K562 (cell line): ENCODE data around the gene PEX11B. TPM values are rescaled to one million over a fixed set of nuclear protein-coding genes. Genes with fewer than 3 reads are reported as not detected.
A peak's percentile ranks its signal among the peaks of the same experiment; 100 is the strongest.

Source experiments
- DDX20 ChIP-seq: fragments of 450-650 bp; IDR thresholded peaks from 2 replicates; pipeline ENCODE4 v1.6.1; 2016; ENCODE audit warnings: missing genetic modification characterization, low read depth, mild to moderate bottlenecking, missing compliant biosample characterization, moderate library complexity
- DPF2 ChIP-seq: fragments of 450-650 bp; IDR thresholded peaks from 2 replicates; pipeline ENCODE4 v1.6.1; 2016
- ELF1 ChIP-seq: fragments of 200-800 bp; sonication (Bioruptor generic); IDR thresholded peaks from 2 replicates; pipeline ENCODE4 v1.6.1; 2016; ENCODE audit warnings: missing genetic modification characterization, missing compliant biosample characterization
- ELF2 ChIP-seq: fragments of 250-450 bp; sonication (Bioruptor Pico); IDR thresholded peaks from 2 replicates; pipeline ENCODE4 v1.5.0; 2021; ENCODE audit warnings: mild to moderate bottlenecking
- JUND ChIP-seq, 2 experiments: IDR thresholded peaks; 2 replicates in 1 of 2; 3 replicates in 1 of 2; pipeline ENCODE4 v1.6.1; 2011; ENCODE audit warnings: borderline replicate concordance in 2 of 2, low read depth in 2 of 2, low read length in 2 of 2, improper control_type of control experiment in 1 of 2, missing biosample characterization in 1 of 2, missing genetic modification characterization in 1 of 2, missing genetic modification reagents in 1 of 2
- KLF6 ChIP-seq: fragments of 250-450 bp; sonication (Bioruptor Pico); IDR thresholded peaks from 2 replicates; pipeline ENCODE4 v1.4.0; 2020; ENCODE audit warnings: mild to moderate bottlenecking, moderate library complexity, borderline replicate concordance
- MTA3 ChIP-seq: fragments of 450-650 bp; formaldehyde crosslinking; IDR thresholded peaks from 2 replicates; pipeline ENCODE4 v1.6.1; 2017; ENCODE audit warnings: mild to moderate bottlenecking, borderline replicate concordance
- NUFIP1 ChIP-seq: fragments of 450-650 bp; IDR thresholded peaks from 2 replicates; pipeline ENCODE4 v1.6.1; 2018; ENCODE audit not compliant: partially characterized antibody
- POU5F1 ChIP-seq: fragments of 150-350 bp; IDR thresholded peaks from 2 replicates; pipeline ENCODE4 v1.6.1; 2014; ENCODE audit warnings: borderline replicate concordance, low read length, low read depth, mild to moderate bottlenecking; ENCODE audit not compliant: partially characterized antibody
- PTBP1 ChIP-seq: fragments of 200-400 bp; formaldehyde crosslinking; IDR thresholded peaks from 2 replicates; pipeline ENCODE4 v1.6.1; 2017; ENCODE audit warnings: low read depth, low read length
- PURB ChIP-seq: sonication (generic); formaldehyde crosslinking; IDR thresholded peaks from 2 replicates; pipeline ENCODE4 v1.9.0; 2021; ENCODE audit warnings: low read depth, mild to moderate bottlenecking, missing genetic modification reagents
- SIN3A ChIP-seq, 2 experiments: fragments of 150-350 bp in 1 of 2; IDR thresholded peaks; 2 replicates each; pipeline ENCODE4 v1.6.1; 2011 to 2016; ENCODE audit warnings: borderline replicate concordance in 2 of 2, low read depth in 2 of 2, low read length in 2 of 2, mild to moderate bottlenecking in 2 of 2, moderate library complexity in 2 of 2; ENCODE audit not compliant: control insufficient read depth in 1 of 2
- SP1 ChIP-seq: sonication (generic); formaldehyde crosslinking; IDR thresholded peaks from 2 replicates; pipeline ENCODE4 v1.8.1; 2022; ENCODE audit warnings: mild to moderate bottlenecking, missing genetic modification reagents
- TCF15 ChIP-seq: fragments of 250-450 bp; sonication (Bioruptor Pico); IDR thresholded peaks from 2 replicates; pipeline ENCODE4 v1.8.0; 2022; ENCODE audit warnings: moderate library complexity, mild to moderate bottlenecking, inconsistent platforms
- TRIM25 ChIP-seq: fragments of 450-650 bp; IDR thresholded peaks from 2 replicates; pipeline ENCODE4 v1.7.0; 2016; ENCODE audit warnings: borderline replicate concordance
- ZNF584 ChIP-seq: fragments of 200-800 bp; sonication (Bioruptor generic); IDR thresholded peaks from 2 replicates; pipeline ENCODE4 v1.6.1; 2016; ENCODE audit warnings: low read depth, mild to moderate bottlenecking, missing genetic modification characterization, missing compliant biosample characterization
- ZNF609 ChIP-seq: sonication (generic); formaldehyde crosslinking; IDR thresholded peaks from 2 replicates; pipeline ENCODE4 v1.8.1; 2023; ENCODE audit warnings: missing genetic modification reagents, mild to moderate bottlenecking, borderline replicate concordance
- polyA plus RNA-seq, 8 experiments: library from polyadenylated mRNA; depleted of rRNA in 4 of 8; stranded (reverse) in 5 of 8; unstranded in 3 of 8; fragments of >200 nt; fragmentation: Nextera tagmentation in 2 of 8; fragmentation: Illumina TruSeq in 1 of 8; extraction: Ambion mirVana in 2 of 8; extraction: Trizol in 1 of 8; gene quantifications; 2 replicates each; pipeline versions ENCODE4 v1.2.1 to v1.2.3, GENCODE V29; 2011 to 2014; ENCODE audit warnings: inconsistent platforms in 1 of 8, missing spikeins in 1 of 8
- total RNA-seq, 7 experiments: library from RNA; depleted of rRNA in 6 of 7; stranded (reverse); fragments of >200 nt in 6 of 7; fragmentation: Illumina TruSeq in 2 of 7; extraction: Trizol in 2 of 7; gene quantifications; 2 replicates each; pipeline versions ENCODE4 v1.2.1 to v1.2.3, GENCODE V29; 2011 to 2021; ENCODE audit warnings: low replicate concordance in 1 of 7
- TF ChIP-seq, protein P1 (sequence below): fragments of 450-650 bp; IDR thresholded peaks from 2 replicates; pipeline ENCODE4 v1.6.1; 2016; ENCODE audit warnings: antibody characterized with exemption

PEX11B gene
- total and polyA plus RNA-seq, 9 of the 15 experiments (the other 6 are each of a cell fraction or from before 2014, with no cell fraction given) = 13.2 to 60.0 (median 21.7) TPM

- TF ChIP-seq ELF2 (CRISPR knock-in tag) (no peak), DPF2 (no peak), MTA3 (peak; percentile 99), TCF15 (no peak), ZNF609 (CRISPR knock-in tag) (no peak), TRIM25 (no peak), SIN3A (IDR thresholded peaks at IDR 0.05; ENCODE audit: borderline replicate concordance in 2 of 2, control insufficient read depth in 1 of 2, low read depth in 2 of 2, low read length in 2 of 2) (peak in 1 of 2 experiments; percentile 80; a peak in 1 of 4 replicates), JUND (IDR thresholded peaks at IDR 0.05; ENCODE audit: borderline replicate concordance, low read depth, low read length) (0 out of 2 replicates have a peak, but pooled peaks have one; percentile 11), JUND (tag; IDR thresholded peaks at IDR 0.05; ENCODE audit: borderline replicate concordance, low read depth, low read length) (no peak), ELF1 (tag) (no peak), PURB (no peak), ZNF584 (CRISPR knock-in tag) (no peak), POU5F1 (no peak), SP1 (CRISPR knock-in tag) (no peak; the same call in 1 of the 2 replicates), KLF6 (CRISPR knock-in tag) (no peak), NUFIP1 (no peak), PTBP1 (no peak), DDX20 (tag) (no peak)
- TF ChIP-seq, protein P1, sequence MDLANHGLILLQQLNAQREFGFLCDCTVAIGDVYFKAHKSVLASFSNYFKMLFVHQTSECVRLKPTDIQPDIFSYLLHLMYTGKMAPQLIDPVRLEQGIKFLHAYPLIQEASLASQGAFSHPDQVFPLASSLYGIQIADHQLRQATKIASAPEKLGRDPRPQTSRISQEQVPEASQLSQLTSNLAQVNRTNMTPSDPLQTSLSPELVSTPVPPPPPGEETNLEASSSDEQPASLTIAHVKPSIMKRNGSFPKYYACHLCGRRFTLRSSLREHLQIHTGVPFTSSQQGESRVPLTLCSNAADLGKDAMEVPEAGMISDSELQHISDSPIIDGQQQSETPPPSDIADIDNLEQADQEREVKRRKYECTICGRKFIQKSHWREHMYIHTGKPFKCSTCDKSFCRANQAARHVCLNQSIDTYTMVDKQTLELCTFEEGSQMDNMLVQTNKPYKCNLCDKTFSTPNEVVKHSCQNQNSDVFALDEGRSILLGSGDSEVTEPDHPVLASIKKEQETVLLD = peak; percentile 73; the same call in 1 of the 2 replicates
Measured at GRCh38 chr1:145918144-145918991, at the start of gene PEX11B (continued).
